ENCODE measurements around the gene ANK3.

ANK3 gene

DNA sequence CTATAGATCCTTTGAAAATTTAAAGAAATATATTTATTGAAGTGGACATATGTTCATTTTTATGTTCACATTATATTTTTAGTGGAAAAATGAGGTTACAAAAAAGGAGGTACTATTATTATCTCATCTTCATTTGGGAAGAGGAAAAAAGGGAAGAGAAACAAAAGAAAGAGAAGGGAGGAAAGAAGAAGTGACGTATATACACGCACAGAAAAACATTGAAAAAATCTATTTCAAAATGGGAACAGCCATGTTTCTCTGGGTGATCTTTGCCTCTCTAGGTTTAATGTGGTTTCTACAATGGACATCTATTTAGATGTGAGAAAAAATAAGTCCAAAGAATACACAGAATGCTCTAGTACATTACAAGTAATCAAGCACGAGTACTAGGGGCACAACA is 14.8 kb downstream of the ANK3 start:
- Histone ChIP-seq H3K4me1 (ENCODE audit: control insufficient read depth, insufficient read depth, low read length) (no peaks in the 10 kb centered on the region), H3K4me3 (ENCODE audit: low read depth, low read length) (no peak overlapping the region), H3K9me3 (ENCODE audit: control insufficient read depth, insufficient read depth, low read depth, low read length) (no peaks in the 10 kb centered on the region), H3K27ac (ENCODE audit: extremely low read depth, low read depth, low read length) (no peak overlapping the region), H3K36me3 (ENCODE audit: control insufficient read depth in 2 of 2, insufficient read depth in 1 of 2, low read length in 2 of 2) (no peaks in the 10 kb centered on the region)
- ChIA-PET CTCF (interaction anchor here (0.5 kb wide), 1 partner anchor 278 kb away, joined by 3 read pairs; no protein-coding TSS in a partner anchor), POLR2A (no interaction called here)
- TF ChIP-seq, protein P1, sequence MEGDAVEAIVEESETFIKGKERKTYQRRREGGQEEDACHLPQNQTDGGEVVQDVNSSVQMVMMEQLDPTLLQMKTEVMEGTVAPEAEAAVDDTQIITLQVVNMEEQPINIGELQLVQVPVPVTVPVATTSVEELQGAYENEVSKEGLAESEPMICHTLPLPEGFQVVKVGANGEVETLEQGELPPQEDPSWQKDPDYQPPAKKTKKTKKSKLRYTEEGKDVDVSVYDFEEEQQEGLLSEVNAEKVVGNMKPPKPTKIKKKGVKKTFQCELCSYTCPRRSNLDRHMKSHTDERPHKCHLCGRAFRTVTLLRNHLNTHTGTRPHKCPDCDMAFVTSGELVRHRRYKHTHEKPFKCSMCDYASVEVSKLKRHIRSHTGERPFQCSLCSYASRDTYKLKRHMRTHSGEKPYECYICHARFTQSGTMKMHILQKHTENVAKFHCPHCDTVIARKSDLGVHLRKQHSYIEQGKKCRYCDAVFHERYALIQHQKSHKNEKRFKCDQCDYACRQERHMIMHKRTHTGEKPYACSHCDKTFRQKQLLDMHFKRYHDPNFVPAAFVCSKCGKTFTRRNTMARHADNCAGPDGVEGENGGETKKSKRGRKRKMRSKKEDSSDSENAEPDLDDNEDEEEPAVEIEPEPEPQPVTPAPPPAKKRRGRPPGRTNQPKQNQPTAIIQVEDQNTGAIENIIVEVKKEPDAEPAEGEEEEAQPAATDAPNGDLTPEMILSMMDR (tag by site-specific recombination; IDR thresholded peaks at IDR 0.05): no peak
- TF ChIP-seq ZNF571 (tag by site-specific recombination; IDR thresholded peaks at IDR 0.05): no peak
- TF ChIP-seq, protein P2, sequence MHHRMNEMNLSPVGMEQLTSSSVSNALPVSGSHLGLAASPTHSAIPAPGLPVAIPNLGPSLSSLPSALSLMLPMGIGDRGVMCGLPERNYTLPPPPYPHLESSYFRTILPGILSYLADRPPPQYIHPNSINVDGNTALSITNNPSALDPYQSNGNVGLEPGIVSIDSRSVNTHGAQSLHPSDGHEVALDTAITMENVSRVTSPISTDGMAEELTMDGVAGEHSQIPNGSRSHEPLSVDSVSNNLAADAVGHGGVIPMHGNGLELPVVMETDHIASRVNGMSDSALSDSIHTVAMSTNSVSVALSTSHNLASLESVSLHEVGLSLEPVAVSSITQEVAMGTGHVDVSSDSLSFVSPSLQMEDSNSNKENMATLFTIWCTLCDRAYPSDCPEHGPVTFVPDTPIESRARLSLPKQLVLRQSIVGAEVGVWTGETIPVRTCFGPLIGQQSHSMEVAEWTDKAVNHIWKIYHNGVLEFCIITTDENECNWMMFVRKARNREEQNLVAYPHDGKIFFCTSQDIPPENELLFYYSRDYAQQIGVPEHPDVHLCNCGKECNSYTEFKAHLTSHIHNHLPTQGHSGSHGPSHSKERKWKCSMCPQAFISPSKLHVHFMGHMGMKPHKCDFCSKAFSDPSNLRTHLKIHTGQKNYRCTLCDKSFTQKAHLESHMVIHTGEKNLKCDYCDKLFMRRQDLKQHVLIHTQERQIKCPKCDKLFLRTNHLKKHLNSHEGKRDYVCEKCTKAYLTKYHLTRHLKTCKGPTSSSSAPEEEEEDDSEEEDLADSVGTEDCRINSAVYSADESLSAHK (tag by site-specific recombination; IDR thresholded peaks at IDR 0.05): no peak
- TF ChIP-seq ZNF157 (tag by site-specific recombination; IDR thresholded peaks at IDR 0.05): no peak
- TF ChIP-seq MEIS1 (CRISPR knock-in tag; IDR thresholded peaks at IDR 0.05; ENCODE audit: borderline replicate concordance): no peak
- TF ChIP-seq ZNF335 (tag by site-specific recombination; conservative IDR thresholded peaks at IDR 0.05): no peak
- TF ChIP-seq, protein P3, sequence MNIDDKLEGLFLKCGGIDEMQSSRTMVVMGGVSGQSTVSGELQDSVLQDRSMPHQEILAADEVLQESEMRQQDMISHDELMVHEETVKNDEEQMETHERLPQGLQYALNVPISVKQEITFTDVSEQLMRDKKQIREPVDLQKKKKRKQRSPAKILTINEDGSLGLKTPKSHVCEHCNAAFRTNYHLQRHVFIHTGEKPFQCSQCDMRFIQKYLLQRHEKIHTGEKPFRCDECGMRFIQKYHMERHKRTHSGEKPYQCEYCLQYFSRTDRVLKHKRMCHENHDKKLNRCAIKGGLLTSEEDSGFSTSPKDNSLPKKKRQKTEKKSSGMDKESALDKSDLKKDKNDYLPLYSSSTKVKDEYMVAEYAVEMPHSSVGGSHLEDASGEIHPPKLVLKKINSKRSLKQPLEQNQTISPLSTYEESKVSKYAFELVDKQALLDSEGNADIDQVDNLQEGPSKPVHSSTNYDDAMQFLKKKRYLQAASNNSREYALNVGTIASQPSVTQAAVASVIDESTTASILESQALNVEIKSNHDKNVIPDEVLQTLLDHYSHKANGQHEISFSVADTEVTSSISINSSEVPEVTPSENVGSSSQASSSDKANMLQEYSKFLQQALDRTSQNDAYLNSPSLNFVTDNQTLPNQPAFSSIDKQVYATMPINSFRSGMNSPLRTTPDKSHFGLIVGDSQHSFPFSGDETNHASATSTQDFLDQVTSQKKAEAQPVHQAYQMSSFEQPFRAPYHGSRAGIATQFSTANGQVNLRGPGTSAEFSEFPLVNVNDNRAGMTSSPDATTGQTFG (tag by site-specific recombination; IDR thresholded peaks at IDR 0.05; ENCODE audit: borderline replicate concordance): no peak
- TF ChIP-seq ZNF366 (tag by site-specific recombination; conservative IDR thresholded peaks at IDR 0.05): no peak
- no peak for TF ChIP-seq KLF7 (tag by site-specific recombination; IDR thresholded peaks at IDR 0.05; ENCODE audit: borderline replicate concordance)
- no peak for TF ChIP-seq ZNF747 (tag by site-specific recombination; IDR thresholded peaks at IDR 0.05)
- TF ChIP-seq KLF1 (tag by site-specific recombination; IDR thresholded peaks at IDR 0.05): no peak

DNA sequence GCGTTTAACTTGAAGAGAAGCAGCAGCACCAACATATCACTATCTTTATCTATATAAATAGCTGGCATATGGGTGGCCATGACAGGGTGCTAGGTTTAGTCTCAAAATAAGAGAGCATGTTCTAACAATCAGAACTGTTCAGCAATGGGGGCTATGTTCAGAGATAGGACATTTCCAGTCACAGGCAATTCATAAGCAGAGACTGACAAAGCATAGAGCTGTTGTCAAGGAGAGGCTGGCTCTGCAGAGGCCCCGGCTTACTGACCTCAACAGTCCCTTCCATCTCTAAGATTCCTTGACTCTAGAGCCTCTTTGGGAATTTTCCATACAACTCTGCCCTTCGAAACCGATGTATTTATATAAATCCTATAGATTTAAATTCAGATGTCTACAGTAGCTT is 17.2 kb downstream of the ANK3 start:
- Histone ChIP-seq H3K4me1 (ENCODE audit: control insufficient read depth, insufficient read depth, low read length) (no peaks in the 10 kb centered on the region), H3K9me3 (ENCODE audit: control insufficient read depth, insufficient read depth, low read depth, low read length) (no peaks in the 10 kb centered on the region), H3K27ac (ENCODE audit: extremely low read depth, low read depth, low read length) (no peak overlapping the region), H3K36me3 (ENCODE audit: control insufficient read depth in 2 of 2, insufficient read depth in 1 of 2, low read length in 2 of 2) (no peaks in the 10 kb centered on the region), H3K4me3 (ENCODE audit: low read depth, low read length) (no peak overlapping the region)
- ChIA-PET POLR2A (no interaction called here), CTCF (no interaction called here)
- TF ChIP-seq ZNF335 (tag by site-specific recombination; conservative IDR thresholded peaks at IDR 0.05) (no peak), ZBTB20 (tag by site-specific recombination; IDR thresholded peaks at IDR 0.05) (no peak), ZNF544 (tag by site-specific recombination; IDR thresholded peaks at IDR 0.05) (no peak), OSR2 (tag by site-specific recombination; IDR thresholded peaks at IDR 0.05) (no peak), ZNF37A (tag by site-specific recombination; IDR thresholded peaks at IDR 0.05) (no peak)
- TF ChIP-seq, protein P4, sequence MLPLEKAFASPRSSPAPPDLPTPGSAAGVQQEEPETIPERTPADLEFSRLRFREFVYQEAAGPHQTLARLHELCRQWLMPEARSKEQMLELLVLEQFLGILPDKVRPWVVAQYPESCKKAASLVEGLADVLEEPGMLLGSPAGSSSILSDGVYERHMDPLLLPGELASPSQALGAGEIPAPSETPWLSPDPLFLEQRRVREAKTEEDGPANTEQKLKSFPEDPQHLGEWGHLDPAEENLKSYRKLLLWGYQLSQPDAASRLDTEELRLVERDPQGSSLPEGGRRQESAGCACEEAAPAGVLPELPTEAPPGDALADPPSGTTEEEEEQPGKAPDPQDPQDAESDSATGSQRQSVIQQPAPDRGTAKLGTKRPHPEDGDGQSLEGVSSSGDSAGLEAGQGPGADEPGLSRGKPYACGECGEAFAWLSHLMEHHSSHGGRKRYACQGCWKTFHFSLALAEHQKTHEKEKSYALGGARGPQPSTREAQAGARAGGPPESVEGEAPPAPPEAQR (tag by site-specific recombination; IDR thresholded peaks at IDR 0.05): no peak
- TF ChIP-seq, protein P1 (tag by site-specific recombination; IDR thresholded peaks at IDR 0.05): no peak
- TF ChIP-seq, protein P5, sequence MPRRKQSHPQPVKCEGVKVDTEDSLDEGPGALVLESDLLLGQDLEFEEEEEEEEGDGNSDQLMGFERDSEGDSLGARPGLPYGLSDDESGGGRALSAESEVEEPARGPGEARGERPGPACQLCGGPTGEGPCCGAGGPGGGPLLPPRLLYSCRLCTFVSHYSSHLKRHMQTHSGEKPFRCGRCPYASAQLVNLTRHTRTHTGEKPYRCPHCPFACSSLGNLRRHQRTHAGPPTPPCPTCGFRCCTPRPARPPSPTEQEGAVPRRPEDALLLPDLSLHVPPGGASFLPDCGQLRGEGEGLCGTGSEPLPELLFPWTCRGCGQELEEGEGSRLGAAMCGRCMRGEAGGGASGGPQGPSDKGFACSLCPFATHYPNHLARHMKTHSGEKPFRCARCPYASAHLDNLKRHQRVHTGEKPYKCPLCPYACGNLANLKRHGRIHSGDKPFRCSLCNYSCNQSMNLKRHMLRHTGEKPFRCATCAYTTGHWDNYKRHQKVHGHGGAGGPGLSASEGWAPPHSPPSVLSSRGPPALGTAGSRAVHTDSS (tag by site-specific recombination; IDR thresholded peaks at IDR 0.05): no peak
- TF ChIP-seq, protein P6, sequence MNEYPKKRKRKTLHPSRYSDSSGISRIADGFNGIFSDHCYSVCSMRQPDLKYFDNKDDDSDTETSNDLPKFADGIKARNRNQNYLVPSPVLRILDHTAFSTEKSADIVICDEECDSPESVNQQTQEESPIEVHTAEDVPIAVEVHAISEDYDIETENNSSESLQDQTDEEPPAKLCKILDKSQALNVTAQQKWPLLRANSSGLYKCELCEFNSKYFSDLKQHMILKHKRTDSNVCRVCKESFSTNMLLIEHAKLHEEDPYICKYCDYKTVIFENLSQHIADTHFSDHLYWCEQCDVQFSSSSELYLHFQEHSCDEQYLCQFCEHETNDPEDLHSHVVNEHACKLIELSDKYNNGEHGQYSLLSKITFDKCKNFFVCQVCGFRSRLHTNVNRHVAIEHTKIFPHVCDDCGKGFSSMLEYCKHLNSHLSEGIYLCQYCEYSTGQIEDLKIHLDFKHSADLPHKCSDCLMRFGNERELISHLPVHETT (tag by site-specific recombination; IDR thresholded peaks at IDR 0.05): no peak
- TF ChIP-seq, protein P7, sequence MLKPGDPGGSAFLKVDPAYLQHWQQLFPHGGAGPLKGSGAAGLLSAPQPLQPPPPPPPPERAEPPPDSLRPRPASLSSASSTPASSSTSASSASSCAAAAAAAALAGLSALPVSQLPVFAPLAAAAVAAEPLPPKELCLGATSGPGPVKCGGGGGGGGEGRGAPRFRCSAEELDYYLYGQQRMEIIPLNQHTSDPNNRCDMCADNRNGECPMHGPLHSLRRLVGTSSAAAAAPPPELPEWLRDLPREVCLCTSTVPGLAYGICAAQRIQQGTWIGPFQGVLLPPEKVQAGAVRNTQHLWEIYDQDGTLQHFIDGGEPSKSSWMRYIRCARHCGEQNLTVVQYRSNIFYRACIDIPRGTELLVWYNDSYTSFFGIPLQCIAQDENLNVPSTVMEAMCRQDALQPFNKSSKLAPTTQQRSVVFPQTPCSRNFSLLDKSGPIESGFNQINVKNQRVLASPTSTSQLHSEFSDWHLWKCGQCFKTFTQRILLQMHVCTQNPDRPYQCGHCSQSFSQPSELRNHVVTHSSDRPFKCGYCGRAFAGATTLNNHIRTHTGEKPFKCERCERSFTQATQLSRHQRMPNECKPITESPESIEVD (tag by site-specific recombination; IDR thresholded peaks at IDR 0.05): no peak
